Peyer's patch (tissue), 4 donors: ENCODE results near the gene YJEFN3. TPM values are rescaled to one million over a fixed set of nuclear protein-coding genes. Genes with fewer than 3 reads are reported as not detected.

Experiments
- DNase-seq, 3 donors: peaks; one replicate each; pipeline ENCODE4 v3.0.0-alpha.2; 2017 to 2019
- H3K27ac ChIP-seq, 4 donors: fragments of 200-600 bp; sonication (generic); one replicate each; pipeline ENCODE4 v1.5.1; 2016 to 2019
- H3K27me3 ChIP-seq, 2 donors: fragments of 200-600 bp; sonication (generic); one replicate each; pipeline ENCODE4 v1.5.1; 2019
- H3K36me3 ChIP-seq, 3 donors: fragments of 200-600 bp; sonication (generic); one replicate each; pipeline ENCODE4 v1.5.1; 2016 to 2019
- H3K4me1 ChIP-seq, 4 donors: fragments of 200-600 bp; sonication (generic); one replicate each; pipeline ENCODE4 v1.5.1; 2016 to 2019
- H3K4me3 ChIP-seq, 4 donors: fragments of 200-600 bp; sonication (generic); 1 replicate in 3 of 4; 2 replicates in 1 of 4; pipeline ENCODE4 v1.5.1; 2016 to 2019; ENCODE audit warnings: mild to moderate bottlenecking in 1 of 4
- H3K9me3 ChIP-seq, 4 donors: fragments of 200-600 bp; sonication (generic); one replicate each; pipeline ENCODE4 v1.5.1; 2016 to 2019; ENCODE audit warnings: mild to moderate bottlenecking in 1 of 4
- CTCF ChIP-seq, 6 experiments: fragments of 450-650 bp in 4 of 6; fragments of 200-600 bp in 2 of 6; sonication (generic) in 1 of 6; IDR thresholded peaks; one replicate each; pipeline ENCODE4 v1.5.1; 2017 to 2019; ENCODE audit warnings: antibody characterized with exemption in 6 of 6, mild to moderate bottlenecking in 3 of 6, moderate library complexity in 1 of 6
- POLR2A ChIP-seq, 2 donors: fragments of 450-650 bp; IDR thresholded peaks; one replicate each; pipeline ENCODE4 v1.5.1; 2017; ENCODE audit warnings: antibody characterized with exemption in 2 of 2, mild to moderate bottlenecking in 2 of 2, moderate library complexity in 2 of 2
- total RNA-seq, 4 donors: library from RNA; depleted of rRNA; stranded (reverse); fragments of >200 nt; gene quantifications; one replicate each; pipeline ENCODE4 v1.1.0, GENCODE V29; 2016

Gene YJEFN3
- total RNA-seq, 4 donors from 2014 or later, result 4.4 to 9.9 (median 5.6) TPM

- no peak overlapping the region for H3K4me3 ChIP-seq
- H3K27ac ChIP-seq, result no peak overlapping the region
- no peaks in the 10 kb centered on the region for H3K4me1 ChIP-seq
- no peak for DNase-seq
- no peaks in the 10 kb centered on the region for H3K9me3 ChIP-seq
- TF ChIP-seq POLR2A (IDR thresholded peaks at IDR 0.05) (no peak), CTCF (IDR thresholded peaks at IDR 0.05) (no peak)
- peaks cover 0 to 5% (median 0%) of the 10 kb centered on the region in 3 donors for H3K36me3 ChIP-seq
- no peaks in the 10 kb centered on the region for H3K27me3 ChIP-seq
Measured at GRCh38 chr19:19568802-19569756, 40.4 kb downstream of the YJEFN3 start.

GRCh38 chr19:19570571-19570970 is 41.9 kb downstream of the YJEFN3 start:
- Histone ChIP-seq H3K27ac (no peak overlapping the region), H3K9me3 (no peaks in the 10 kb centered on the region), H3K36me3 (peaks cover 0 to 5% (median 0%) of the 10 kb centered on the region in 3 donors), H3K27me3 (no peaks in the 10 kb centered on the region), H3K4me3 (no peak overlapping the region), H3K4me1 (no peaks in the 10 kb centered on the region)
- DNase-seq, result no peak
- TF ChIP-seq CTCF (IDR thresholded peaks at IDR 0.05) (no peak), POLR2A (IDR thresholded peaks at IDR 0.05) (no peak)

GRCh38 chr19:19571071-19571786 is 42.5 kb downstream of the YJEFN3 start:
- TF ChIP-seq CTCF (IDR thresholded peaks at IDR 0.05), result no peak
- no peak for TF ChIP-seq POLR2A (IDR thresholded peaks at IDR 0.05)
- Histone ChIP-seq H3K9me3 (no peaks in the 10 kb centered on the region), H3K4me3 (no peak overlapping the region), H3K27ac (no peak overlapping the region), H3K4me1 (no peaks in the 10 kb centered on the region), H3K36me3 (peaks cover 0 to 5% (median 0%) of the 10 kb centered on the region in 3 donors), H3K27me3 (no peaks in the 10 kb centered on the region)
- no peak for DNase-seq

- TF ChIP-seq POLR2A (IDR thresholded peaks at IDR 0.05), result no peak
- no peak for TF ChIP-seq CTCF (IDR thresholded peaks at IDR 0.05)
Measured at GRCh38 chr19:19575411-19575810, 46.7 kb downstream of the YJEFN3 start.

GRCh38 chr19:19578252-19578651 is 49.5 kb downstream of the YJEFN3 start:
- no peak overlapping the region for H3K4me3 ChIP-seq
- H3K36me3 ChIP-seq, result no peaks in the 10 kb centered on the region
- H3K27me3 ChIP-seq, result no peaks in the 10 kb centered on the region
- no peak overlapping the region for H3K27ac ChIP-seq
- no peak for DNase-seq
- TF ChIP-seq POLR2A (IDR thresholded peaks at IDR 0.05), result no peak
- TF ChIP-seq CTCF (IDR thresholded peaks at IDR 0.05), result no peak
- H3K9me3 ChIP-seq, result no peaks in the 10 kb centered on the region
- H3K4me1 ChIP-seq, result peaks cover 0 to 7% (median 0%) of the 10 kb centered on the region in 4 donors

More at GRCh38 chr19:19575411-19575810, 46.7 kb downstream of the YJEFN3 start:
- no peaks in the 10 kb centered on the region for H3K36me3 ChIP-seq
- DNase-seq, result no peak
- H3K27me3 ChIP-seq, result no peaks in the 10 kb centered on the region
- H3K9me3 ChIP-seq, result no peaks in the 10 kb centered on the region
- peaks cover 0 to 6% (median 0%) of the 10 kb centered on the region in 4 donors for H3K4me1 ChIP-seq
- H3K4me3 ChIP-seq, result no peak overlapping the region
- H3K27ac ChIP-seq, result no peak overlapping the region
